Smooth muscle cell of the brain vasculature (primary cell): ENCODE results near the gene DNAJB13.

Source experiments
- DNase-seq: peaks from one replicate; pipeline ENCODE4 v3.0.0-alpha.2; 2012; ENCODE audit warnings: low read depth, low spot score

DNAJB13 gene

GRCh38 chr11:73951797-73952196 lies 971 bp downstream of the DNAJB13 start:
- DNase-seq: no peak

- DNase-seq: no peak
Observed at GRCh38 chr11:73956876-73957653, 6.2 kb downstream of the DNAJB13 start.

GRCh38 chr11:73957654-73958361 lies 7.0 kb downstream of the DNAJB13 start:
- no peak for DNase-seq

GRCh38 chr11:73958521-73959141 lies 7.8 kb downstream of the DNAJB13 start:
- DNase-seq: no peak

- DNase-seq: no peak
Observed at GRCh38 chr11:73961321-73961720, 10.5 kb downstream of the DNAJB13 start.

- DNase-seq: no peak
Observed at GRCh38 chr11:73962101-73962705, 11.4 kb downstream of the DNAJB13 start.

GRCh38 chr11:73963861-73964260 lies 13.0 kb downstream of the DNAJB13 start:
- DNase-seq: no peak

- no peak for DNase-seq
Observed at GRCh38 chr11:73965076-73965763, 14.4 kb downstream of the DNAJB13 start.

- no peak for DNase-seq
Observed at GRCh38 chr11:73965764-73966121, 14.9 kb downstream of the DNAJB13 start.

GRCh38 chr11:73968356-73968966 lies 17.6 kb downstream of the DNAJB13 start:
- no peak for DNase-seq

- DNase-seq: no peak
Observed at GRCh38 chr11:73969091-73969490, 18.3 kb downstream of the DNAJB13 start.

- no peak for DNase-seq
Observed at GRCh38 chr11:73969991-73970800, 19.4 kb downstream of the DNAJB13 start.

GRCh38 chr11:73971175-73971719 lies 20.4 kb downstream of the DNAJB13 start:
- DNase-seq: no peak

GRCh38 chr11:73972187-73972586 lies 21.4 kb downstream of the DNAJB13 start:
- DNase-seq: no peak

GRCh38 chr11:73972620-73973449 lies 22.0 kb downstream of the DNAJB13 start:
- no peak for DNase-seq

GRCh38 chr11:73974604-73975478 lies 24.0 kb downstream of the DNAJB13 start:
- no peak for DNase-seq

- DNase-seq: no peak
Observed at GRCh38 chr11:73975479-73975757, 24.6 kb downstream of the DNAJB13 start.

GRCh38 chr11:73976451-73977151 lies 25.8 kb downstream of the DNAJB13 start:
- DNase-seq: no peak
